GM19023 (cell line): ENCODE data around the gene TMOD3.

Experiments used
- ATAC-seq: cut with Tn5 transposase; IDR thresholded peaks from one replicate; pipeline ENCODE4 v1.9.1; 2021; ENCODE audit warnings: mild to moderate bottlenecking, moderate library complexity; ENCODE audit not compliant: unreplicated experiment

TMOD3 gene

DNA sequence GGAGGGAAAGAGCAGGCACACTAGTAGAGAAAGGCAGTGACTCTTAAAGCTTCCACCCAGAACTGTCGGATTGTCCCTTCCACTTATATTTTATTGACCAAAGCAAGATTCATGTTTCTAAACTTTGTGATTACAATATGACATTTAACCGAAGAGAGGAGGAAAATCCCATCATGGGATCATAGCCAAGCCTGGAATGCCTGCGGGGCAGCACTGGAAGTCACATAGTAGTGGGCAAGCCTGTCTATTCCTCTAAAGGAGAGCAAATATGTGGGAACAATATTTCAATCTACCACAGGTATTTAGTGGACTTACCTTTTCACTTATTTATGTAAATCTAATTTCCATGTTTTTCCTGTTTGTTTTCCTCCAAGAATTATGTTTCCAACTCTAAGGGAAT is 3.8 kb upstream of the TMOD3 start:
- ATAC-seq: no peak

GRCh38 chr15:51828621-51829375 is 655 bp upstream of the TMOD3 start:
- no peak for ATAC-seq

GRCh38 chr15:51830276-51830806 is 888 bp downstream of the TMOD3 start:
- ATAC-seq: no peak

DNA sequence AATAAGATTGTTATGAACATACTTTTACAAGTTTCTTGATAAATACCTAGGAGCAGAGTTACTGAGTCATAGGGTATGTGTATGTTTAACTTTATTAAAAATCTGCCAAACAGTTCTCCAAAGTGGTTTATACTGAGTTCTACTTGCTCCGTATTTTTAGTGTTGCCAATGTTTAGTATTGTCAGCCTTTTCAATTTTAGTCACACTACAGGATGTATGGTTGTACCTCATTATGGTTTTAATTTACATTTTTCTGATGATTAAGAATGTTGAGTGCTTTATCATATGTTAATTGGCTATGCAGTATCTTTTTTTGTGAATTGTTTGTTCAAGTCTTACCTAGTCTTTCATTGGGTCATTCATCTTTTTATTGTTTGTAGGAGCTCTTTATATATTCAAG is 4.3 kb downstream of the TMOD3 start:
- ATAC-seq: no peak

GRCh38 chr15:51837792-51838251 is 8.4 kb downstream of the TMOD3 start:
- ATAC-seq: peak; percentile 59

DNA sequence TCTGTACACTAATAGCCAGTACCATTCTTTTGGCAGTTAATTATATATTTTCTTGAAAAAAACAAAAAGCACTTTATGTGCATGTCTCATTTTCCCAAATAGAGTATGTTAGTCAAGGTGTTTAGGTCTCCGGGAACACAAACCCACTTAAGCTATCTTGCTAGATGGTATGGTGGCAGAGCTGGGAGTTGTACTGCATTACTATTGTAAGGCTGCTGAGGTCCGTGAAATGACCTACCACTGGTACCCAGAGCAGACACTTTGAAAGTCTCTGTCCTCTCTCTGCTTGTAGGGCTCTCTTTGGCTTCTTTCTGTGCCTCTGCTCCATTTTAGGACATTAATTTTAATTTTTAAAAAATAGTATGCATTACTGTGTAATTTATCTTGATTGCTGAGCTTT is 8.8 kb downstream of the TMOD3 start:
- no peak for ATAC-seq

GRCh38 chr15:51840692-51841091 is 11.2 kb downstream of the TMOD3 start:
- no peak for ATAC-seq

- ATAC-seq: no peak
These were observed 12.1 kb downstream of the TMOD3 start for GRCh38 chr15:51841406-51842040.

DNA sequence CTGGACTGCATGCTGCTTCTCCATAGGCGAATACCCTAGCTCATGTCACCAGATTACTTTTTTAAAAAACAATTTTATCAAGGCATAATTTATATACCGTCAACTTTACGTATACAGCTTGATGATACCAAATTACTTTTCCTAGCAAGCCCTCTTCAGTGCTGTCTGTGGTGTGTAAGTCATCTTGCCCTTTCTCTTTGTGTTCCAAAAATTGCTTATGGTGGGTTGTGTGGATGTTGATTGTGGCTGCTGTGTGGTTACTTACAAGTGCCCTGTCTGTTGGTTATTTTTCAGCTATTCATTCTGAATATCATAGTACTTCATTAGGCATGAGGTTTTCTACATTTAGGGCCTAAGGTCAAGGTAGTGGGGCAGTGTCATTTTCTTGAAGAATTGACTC is 12.8 kb downstream of the TMOD3 start:
- ATAC-seq: no peak

GRCh38 chr15:51842852-51843737 is 13.6 kb downstream of the TMOD3 start:
- no peak for ATAC-seq

- no peak for ATAC-seq
These were observed 15.4 kb downstream of the TMOD3 start for GRCh38 chr15:51844747-51845426.

DNA sequence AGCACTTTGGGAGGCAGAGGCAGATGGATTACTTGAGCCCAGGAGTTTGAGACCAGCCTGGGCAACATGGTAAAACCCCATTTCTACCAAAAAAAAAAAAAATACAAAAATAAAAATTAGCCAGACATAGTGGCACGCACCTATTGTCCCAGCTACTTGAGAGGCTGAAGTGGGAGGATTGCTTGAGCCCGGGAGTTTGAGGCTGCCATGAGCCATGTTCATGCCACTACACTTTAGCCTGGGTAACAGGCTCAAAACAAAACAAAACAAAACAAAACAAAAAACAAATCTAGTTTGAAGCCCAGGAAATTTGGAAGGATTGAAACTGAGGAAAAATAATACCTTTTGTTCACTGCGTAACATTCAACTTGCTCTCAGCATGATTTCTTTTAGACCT is 16.6 kb downstream of the TMOD3 start:
- no peak for ATAC-seq

DNA sequence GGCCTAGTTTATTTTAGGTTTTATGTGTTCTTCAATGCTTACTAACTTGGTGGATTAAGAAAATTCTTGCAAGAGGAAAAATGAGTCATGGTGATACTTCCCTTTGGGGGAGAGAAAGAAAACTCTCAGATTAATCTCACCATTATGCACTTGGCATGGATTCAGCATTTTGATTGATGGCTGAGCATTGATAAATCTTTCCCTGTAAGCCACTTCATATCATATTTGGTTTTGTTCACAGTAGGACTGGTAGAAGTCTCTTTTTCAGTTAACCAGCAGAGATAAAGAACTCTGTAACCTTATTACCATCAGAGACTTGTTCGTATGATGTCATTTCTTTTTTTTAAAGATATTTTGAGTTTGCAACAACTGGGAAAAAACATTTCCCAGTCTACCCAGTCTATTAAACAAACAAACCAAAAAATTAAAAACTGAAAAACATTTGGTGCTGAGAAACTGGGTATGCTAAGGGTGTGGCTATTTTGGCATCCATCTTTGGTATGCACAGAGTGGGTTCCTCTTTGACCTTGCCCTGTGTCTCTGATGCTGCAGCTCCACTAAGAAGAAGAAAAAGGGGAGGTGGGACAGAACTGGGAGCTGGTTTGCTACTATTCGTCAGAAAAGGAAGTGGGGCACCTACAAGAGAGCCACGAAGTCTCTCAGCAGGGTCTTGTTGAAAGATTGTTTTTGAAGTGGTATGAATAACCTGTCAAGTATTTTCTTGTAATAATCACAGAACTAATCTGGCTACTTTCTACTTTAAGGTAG is 17.2 kb downstream of the TMOD3 start:
- no peak for ATAC-seq

- no peak for ATAC-seq
These were observed 19.4 kb downstream of the TMOD3 start for GRCh38 chr15:51848811-51849210.

DNA sequence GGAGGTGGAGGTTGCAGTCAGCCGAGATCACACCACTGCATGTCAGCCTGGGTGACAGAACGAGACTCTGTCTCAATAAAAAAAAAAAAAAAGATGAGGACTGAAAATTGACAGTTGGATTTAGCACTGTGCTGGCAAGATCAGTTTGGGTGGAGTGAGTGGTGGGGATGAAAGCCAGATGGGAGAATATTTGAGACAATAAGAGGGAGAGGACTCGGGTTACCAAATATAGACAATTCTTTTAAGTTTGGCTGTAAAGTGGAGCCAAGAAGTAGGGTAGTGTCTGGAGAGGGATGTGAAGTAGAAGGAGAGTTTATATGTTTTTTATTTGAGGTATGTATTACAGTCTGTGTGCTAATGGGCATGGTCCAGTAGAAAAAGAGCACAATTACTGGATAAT is 20.4 kb downstream of the TMOD3 start:
- no peak for ATAC-seq

- ATAC-seq: no peak
These were observed 24.5 kb downstream of the TMOD3 start for GRCh38 chr15:51853998-51854397.

GRCh38 chr15:51855612-51856011 is 26.2 kb downstream of the TMOD3 start:
- ATAC-seq: no peak

DNA sequence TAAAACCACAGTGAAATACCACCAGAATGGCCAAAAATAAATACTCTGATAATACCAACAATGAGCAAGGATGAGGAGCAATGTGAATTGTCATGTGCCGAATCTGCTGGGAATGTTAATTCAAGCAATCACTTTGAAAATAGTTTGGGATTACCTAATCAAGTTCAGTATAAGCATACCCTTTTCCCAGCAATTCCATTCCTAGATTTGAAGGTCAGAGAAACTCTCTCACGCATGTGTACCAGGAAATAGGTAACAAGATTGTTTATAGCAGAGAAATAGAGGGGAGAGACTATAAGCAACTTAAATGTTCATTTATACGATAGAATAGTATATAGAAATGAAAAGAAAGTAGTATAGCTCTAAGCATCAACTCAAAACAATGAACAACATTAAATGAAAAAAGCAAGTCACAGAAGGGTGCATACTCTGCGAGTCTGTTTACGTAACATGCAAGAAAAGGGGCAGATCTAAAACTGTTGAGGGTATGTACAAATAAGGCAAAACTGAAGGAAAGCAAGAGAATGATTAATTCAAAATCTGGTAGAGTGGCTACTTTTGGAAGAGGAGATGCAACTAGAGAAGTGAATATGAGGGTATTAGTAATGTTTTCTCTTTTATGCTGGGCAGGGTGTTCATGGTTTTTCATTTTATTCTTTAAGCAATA is 27.4 kb downstream of the TMOD3 start:
- ATAC-seq: no peak

- ATAC-seq: no peak
These were observed 32.3 kb downstream of the TMOD3 start for GRCh38 chr15:51861557-51862359.
